Tibial nerve (tissue), 4 donors: ENCODE results near the gene CCDC107. TPM values are rescaled to one million over a fixed set of nuclear protein-coding genes. Genes with fewer than 3 reads are reported as not detected.

Experiments used
- DNase-seq, 2 donors: peaks; one replicate each; pipeline ENCODE4 v3.0.0-alpha.2; 2019; ENCODE audit warnings: low spot score in 2 of 2
- H3K27ac ChIP-seq, 4 donors: fragments of 200-600 bp; sonication (generic) in 3 of 4; one replicate each; pipeline ENCODE4 v1.5.1; 2017 to 2019; ENCODE audit warnings: mild to moderate bottlenecking in 1 of 4
- H3K27me3 ChIP-seq, 2 donors: fragments of 200-600 bp; sonication (generic) in 1 of 2; one replicate each; pipeline versions ENCODE4 v1.5.1 to v1.6.0; 2017 to 2019
- H3K36me3 ChIP-seq, 3 donors: fragments of 200-600 bp; sonication (generic); one replicate each; pipeline ENCODE4 v1.5.1; 2018 to 2019
- H3K4me1 ChIP-seq, 4 donors: fragments of 200-600 bp; sonication (generic) in 3 of 4; one replicate each; pipeline ENCODE4 v1.5.1; 2017 to 2019
- H3K4me3 ChIP-seq, 4 donors: fragments of 200-600 bp; sonication (generic) in 3 of 4; one replicate each; pipeline ENCODE4 v1.5.1; 2017 to 2019; ENCODE audit warnings: mild to moderate bottlenecking in 1 of 4, moderate library complexity in 1 of 4
- H3K9me3 ChIP-seq, 4 donors: fragments of 200-600 bp; sonication (generic) in 3 of 4; one replicate each; pipeline ENCODE4 v1.5.1; 2017 to 2019
- CTCF ChIP-seq, 5 experiments: fragments of 200-600 bp in 3 of 5; fragments of 450-650 bp in 2 of 5; sonication (generic) in 3 of 5; IDR thresholded peaks; one replicate each; pipeline ENCODE4 v1.5.1; 2016 to 2019; ENCODE audit warnings: antibody characterized with exemption in 5 of 5, mild to moderate bottlenecking in 3 of 5, moderate library complexity in 2 of 5
- EP300 ChIP-seq, 2 donors: sonication (generic); formaldehyde crosslinking; IDR thresholded peaks; one replicate each; pipeline ENCODE4 v1.6.1; 2017; ENCODE audit warnings: antibody characterized with exemption in 2 of 2, mild to moderate bottlenecking in 1 of 2
- POLR2A ChIP-seq, 2 donors: fragments of 450-650 bp; IDR thresholded peaks; one replicate each; pipeline ENCODE4 v1.6.1; 2017; ENCODE audit warnings: antibody characterized with exemption in 2 of 2, mild to moderate bottlenecking in 2 of 2, moderate library complexity in 2 of 2
- WGBS, 2 donors: methylation state at CpG; one replicate each; pipeline ENCODE4 v1.1.5; 2018; 5-methylcytosine and 5-hydroxymethylcytosine counted together
- total RNA-seq, 4 donors: library from RNA; depleted of rRNA; stranded (reverse); fragments of >200 nt; gene quantifications; one replicate each; pipeline ENCODE4 v1.1.0, GENCODE V29; 2016

Gene CCDC107
- total RNA-seq, 4 donors from 2014 or later: 41.6 to 58.8 (median 47.8) TPM

DNA sequence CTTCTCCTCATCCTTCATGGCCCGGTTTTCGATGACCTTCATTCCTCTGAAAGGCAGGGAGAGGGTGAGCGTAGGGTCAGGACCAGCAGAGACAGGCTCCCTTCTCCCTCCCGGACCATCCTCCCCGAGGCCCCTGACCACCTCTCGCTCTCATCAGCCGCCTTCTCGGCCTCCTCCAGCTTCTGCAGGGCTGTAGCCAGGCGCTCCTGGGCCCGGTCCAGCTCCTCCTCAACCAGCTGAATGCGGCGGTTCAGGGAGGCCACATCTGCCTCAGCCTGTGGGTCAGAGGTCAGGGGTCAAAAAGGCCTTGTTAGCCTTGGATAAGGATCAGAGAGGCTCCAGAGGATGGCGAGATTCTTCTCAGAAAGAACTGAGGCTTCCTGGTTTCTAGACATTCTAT is 27.4 kb downstream of the CCDC107 start:
- peak overlapping the region in 1 of 4 donors; percentile 82 for H3K4me3 ChIP-seq
- 35 to 48% methylated on average over 13 of the region's 13 CpGs for WGBS, 2 donors
- peaks cover 0 to 59% (median 9%) of the 10 kb centered on the region in 4 donors for H3K4me1 ChIP-seq
- H3K27me3 ChIP-seq: no peaks in the 10 kb centered on the region
- H3K9me3 ChIP-seq: no peaks in the 10 kb centered on the region
- DNase-seq: peak in 1 of 2 donors; percentile 35
- peaks cover 0 to 47% (median 0%) of the 10 kb centered on the region in 3 donors for H3K36me3 ChIP-seq
- H3K27ac ChIP-seq: peak overlapping the region in 1 of 4 donors; percentile 96
- TF ChIP-seq EP300 (IDR thresholded peaks at IDR 0.05) (peak in 1 of 2 donors; percentile 38), POLR2A (IDR thresholded peaks at IDR 0.05) (no peak)

DNA sequence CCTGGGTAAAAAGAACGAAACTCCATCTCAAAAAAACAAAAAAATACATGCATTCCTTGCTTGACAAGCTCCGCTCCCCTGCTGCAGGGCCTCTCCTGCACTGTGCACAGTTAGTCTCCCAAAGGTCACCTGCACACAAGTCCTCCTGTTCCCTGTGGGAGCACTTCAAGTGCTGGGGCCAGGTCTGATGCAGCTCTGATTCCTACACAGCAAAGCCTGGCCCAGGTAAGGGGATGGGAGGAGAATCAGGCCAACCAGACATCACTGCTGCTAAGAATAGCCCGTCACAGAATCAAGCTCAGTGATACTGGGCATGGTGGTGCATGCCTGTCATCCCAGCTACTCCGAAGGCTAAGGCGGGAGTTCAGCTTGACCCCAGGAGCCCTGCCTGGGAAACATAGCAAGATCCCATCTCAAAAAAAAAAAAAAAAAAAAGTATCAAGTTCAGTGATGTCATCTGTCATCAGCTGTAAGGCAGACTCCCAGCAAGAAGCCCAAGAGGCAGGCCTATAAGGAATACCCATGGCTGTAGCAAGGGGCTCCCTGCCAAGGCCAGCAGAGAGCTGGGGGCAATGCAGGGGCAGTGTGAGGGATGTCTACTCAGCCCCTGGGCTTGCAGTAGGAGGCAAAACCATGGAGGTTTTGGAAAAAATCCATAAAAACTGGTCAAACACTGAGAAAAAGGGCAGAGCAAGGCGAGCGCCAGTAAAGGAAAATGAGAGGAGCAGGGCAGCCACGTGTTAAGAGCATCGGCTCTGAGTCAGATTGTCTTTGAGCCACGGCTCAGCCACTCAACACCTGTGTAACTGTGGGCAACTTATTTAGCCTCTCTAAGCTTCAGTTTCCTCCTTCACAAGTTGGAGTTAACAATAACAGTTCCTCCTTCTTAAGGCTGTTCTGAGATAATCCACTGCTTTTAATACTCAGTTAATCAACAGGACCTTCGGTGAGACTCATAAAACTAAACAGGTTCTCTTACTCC is 28.4 kb downstream of the CCDC107 start:
- WGBS, 2 donors: 50 to 64% methylated on average over 11 of the region's 11 CpGs
- Histone ChIP-seq H3K4me3 (peak overlapping the region in 1 of 4 donors; percentile 82), H3K27ac (peak overlapping the region in 2 of 4 donors; percentile 58 to 96), H3K4me1 (peaks cover 0 to 64% (median 9%) of the 10 kb centered on the region in 4 donors), H3K36me3 (peaks cover 0 to 47% (median 0%) of the 10 kb centered on the region in 3 donors), H3K27me3 (no peaks in the 10 kb centered on the region), H3K9me3 (no peaks in the 10 kb centered on the region)
- no peak for DNase-seq
- TF ChIP-seq POLR2A (IDR thresholded peaks at IDR 0.05) (no peak), CTCF (IDR thresholded peaks at IDR 0.05) (no peak), EP300 (IDR thresholded peaks at IDR 0.05) (no peak)

GRCh38 chr9:35687306-35687705 is 29.2 kb downstream of the CCDC107 start:
- H3K27ac ChIP-seq: peak overlapping the region in 2 of 4 donors; percentile 58 to 96
- H3K27me3 ChIP-seq: no peaks in the 10 kb centered on the region
- no peaks in the 10 kb centered on the region for H3K9me3 ChIP-seq
- peaks cover 0 to 69% (median 9%) of the 10 kb centered on the region in 4 donors for H3K4me1 ChIP-seq
- WGBS, 2 donors: 63 to 70% methylated on average over 2 of the region's 2 CpGs
- no peak for DNase-seq
- TF ChIP-seq CTCF (IDR thresholded peaks at IDR 0.05) (no peak), EP300 (IDR thresholded peaks at IDR 0.05) (no peak), POLR2A (IDR thresholded peaks at IDR 0.05) (no peak)
- H3K4me3 ChIP-seq: peak overlapping the region in 1 of 4 donors; percentile 82
- peaks cover 0 to 39% (median 0%) of the 10 kb centered on the region in 3 donors for H3K36me3 ChIP-seq

DNA sequence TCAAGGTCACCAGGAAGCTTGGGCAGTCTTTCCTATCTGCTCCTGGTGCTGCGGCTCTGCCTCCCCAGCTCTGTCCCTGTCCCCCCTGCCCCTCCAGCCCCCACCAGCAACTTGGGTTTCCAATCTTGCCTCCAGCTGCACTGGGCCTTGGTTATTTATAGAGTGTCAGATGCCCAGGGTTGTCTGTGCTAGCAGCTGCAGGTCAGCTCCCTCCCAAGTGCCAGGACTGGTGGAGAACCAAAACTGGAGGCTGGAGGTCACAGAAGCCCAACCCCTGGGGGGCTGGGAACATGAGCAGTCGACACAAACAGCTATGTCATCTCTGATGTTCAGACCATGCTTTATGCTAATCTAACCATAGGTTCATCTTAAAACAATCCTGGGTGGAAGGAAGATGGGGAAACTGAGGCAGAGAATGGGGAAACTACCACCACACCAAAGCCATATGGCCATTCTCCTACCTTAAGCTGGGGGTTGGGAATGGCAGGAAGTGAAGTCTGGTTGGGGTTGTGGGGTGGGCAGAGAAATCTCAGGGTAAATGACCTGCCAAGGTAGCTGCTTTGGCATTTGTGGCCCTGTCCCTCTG is 30.0 kb downstream of the CCDC107 start:
- DNase-seq: no peak
- TF ChIP-seq POLR2A (IDR thresholded peaks at IDR 0.05): no peak
- no peak for TF ChIP-seq EP300 (IDR thresholded peaks at IDR 0.05)
- TF ChIP-seq CTCF (IDR thresholded peaks at IDR 0.05): no peak
- peak overlapping the region in 2 of 4 donors; percentile 68 to 82 for H3K4me3 ChIP-seq
- H3K4me1 ChIP-seq: peaks cover 0 to 69% (median 9%) of the 10 kb centered on the region in 4 donors
- H3K27me3 ChIP-seq: no peaks in the 10 kb centered on the region
- 61 to 68% methylated on average over 2 of the region's 2 CpGs for WGBS, 2 donors
- H3K27ac ChIP-seq: peak overlapping the region in 3 of 4 donors; percentile 94 to 97 (median 96)
- peaks cover 0 to 32% (median 0%) of the 10 kb centered on the region in 3 donors for H3K36me3 ChIP-seq
- no peaks in the 10 kb centered on the region for H3K9me3 ChIP-seq
